SJCRH30 (cell line): ENCODE measurements around the gene DNAJB8. TPM values are rescaled to one million over a fixed set of nuclear protein-coding genes. Genes with fewer than 3 reads are reported as not detected.

Experiments
- DNase-seq, 2 experiments: peaks; one replicate each; pipeline ENCODE4 v3.0.0-alpha.2; 2015 to 2020
- H3K27ac ChIP-seq: fragments of 250-450 bp; sonication (Bioruptor Pico); 2 replicates; pipeline ENCODE4 v1.5.1; 2020; ENCODE audit warnings: mild to moderate bottlenecking, moderate library complexity
- H3K27me3 ChIP-seq: fragments of 250-450 bp; sonication (Bioruptor Pico); 2 replicates; pipeline ENCODE4 v1.5.1; 2020; ENCODE audit warnings: mild to moderate bottlenecking, moderate library complexity
- H3K36me3 ChIP-seq: fragments of 250-450 bp; sonication (Bioruptor Pico); 2 replicates; pipeline ENCODE4 v1.5.1; 2020; ENCODE audit warnings: mild to moderate bottlenecking, moderate library complexity
- H3K4me1 ChIP-seq: fragments of 250-450 bp; sonication (Bioruptor Pico); 2 replicates; pipeline ENCODE4 v1.5.1; 2020; ENCODE audit warnings: mild to moderate bottlenecking, moderate library complexity
- H3K4me3 ChIP-seq: fragments of 250-450 bp; sonication (Bioruptor Pico); 2 replicates; pipeline ENCODE4 v1.5.1; 2020; ENCODE audit warnings: mild to moderate bottlenecking, moderate library complexity
- H3K9me3 ChIP-seq: fragments of 250-450 bp; sonication (Bioruptor Pico); replicated peaks from 2 replicates; pipeline ENCODE4 v1.5.1; 2020; ENCODE audit warnings: mild to moderate bottlenecking, moderate library complexity
- total RNA-seq: library from RNA; depleted of rRNA; stranded (reverse); fragments of >200 nt; shearing (Covaris generic); gene quantifications from 2 replicates; pipeline ENCODE4 v1.2.3, GENCODE V29; 2014; rRNA removed

Gene DNAJB8
- total RNA-seq, 1 experiment from 2014 or later, result not detected

GRCh38 chr3:128420289-128420688 is 46.4 kb downstream of the DNAJB8 start:
- Histone ChIP-seq H3K9me3 (no peaks in the 10 kb centered on the region), H3K27ac (no peak overlapping the region), H3K4me3 (no peak overlapping the region), H3K27me3 (0 out of 2 replicates have a peak, but pooled peaks cover 2% of the 10 kb centered on the region), H3K36me3 (no peaks in the 10 kb centered on the region), H3K4me1 (peaks cover 7% of the 10 kb centered on the region; the same call in 1 of the 2 replicates)
- no peak for DNase-seq

DNA sequence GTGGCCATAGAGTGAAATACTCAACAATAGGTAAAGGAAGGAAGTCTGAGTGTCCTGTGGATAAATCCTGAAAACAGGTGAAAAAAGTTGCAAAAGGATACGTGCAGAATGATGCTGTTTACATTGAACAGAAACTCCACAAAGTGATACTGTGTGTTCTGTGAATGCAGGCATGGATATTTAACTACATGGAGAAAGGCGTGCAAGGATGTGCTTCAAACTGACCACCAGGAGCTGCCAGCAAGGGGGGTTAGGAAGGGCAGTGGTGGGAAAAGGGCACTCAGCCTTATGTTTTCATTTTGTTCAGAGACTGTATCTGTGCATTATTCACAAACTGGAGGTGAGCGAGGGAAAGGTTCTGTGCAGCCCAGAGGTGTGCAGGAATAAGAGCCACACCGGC is 47.4 kb downstream of the DNAJB8 start:
- H3K27me3 ChIP-seq, result no peaks in the 10 kb centered on the region
- H3K4me1 ChIP-seq, result peaks cover 7% of the 10 kb centered on the region; the same call in 1 of the 2 replicates
- no peaks in the 10 kb centered on the region for H3K9me3 ChIP-seq
- no peaks in the 10 kb centered on the region for H3K36me3 ChIP-seq
- no peak overlapping the region for H3K27ac ChIP-seq
- no peak for DNase-seq
- no peak overlapping the region for H3K4me3 ChIP-seq

GRCh38 chr3:128418900-128419299 is 47.8 kb downstream of the DNAJB8 start:
- Histone ChIP-seq H3K36me3 (no peaks in the 10 kb centered on the region), H3K27me3 (no peaks in the 10 kb centered on the region), H3K9me3 (no peaks in the 10 kb centered on the region), H3K27ac (no peak overlapping the region), H3K4me1 (peaks cover 7% of the 10 kb centered on the region; the same call in 1 of the 2 replicates), H3K4me3 (no peak overlapping the region)
- DNase-seq, result no peak

DNA sequence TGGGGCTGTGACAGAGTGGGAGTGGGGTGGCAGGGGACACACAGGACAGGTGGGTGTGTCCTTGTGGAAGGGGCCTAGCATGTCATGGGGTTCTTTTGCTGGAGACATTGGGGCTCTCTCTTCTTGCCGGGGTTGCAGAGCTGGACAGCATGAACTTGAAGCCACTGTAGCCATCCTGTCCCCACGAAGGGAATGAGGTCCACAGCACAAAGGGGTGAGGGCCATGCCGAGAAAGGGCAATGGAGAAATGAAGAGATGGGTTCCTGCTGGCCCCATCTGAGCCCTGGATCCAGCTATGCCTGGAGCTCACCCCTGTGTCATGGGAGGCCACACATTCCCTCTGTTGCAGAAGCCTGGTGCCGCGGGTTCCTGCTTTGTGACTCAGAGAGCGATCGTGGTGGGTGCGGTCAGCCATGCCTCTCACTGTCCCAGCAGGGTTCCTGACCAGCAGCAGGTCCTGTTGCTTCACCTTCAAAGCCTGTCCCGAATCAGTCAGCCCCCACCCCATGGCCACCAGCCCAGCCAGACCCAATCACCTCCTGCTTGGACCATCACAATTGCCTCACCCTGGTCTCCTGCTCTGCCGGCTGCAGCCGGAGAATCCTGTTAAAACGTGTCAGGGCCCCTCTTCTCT is 50.0 kb downstream of the DNAJB8 start:
- Histone ChIP-seq H3K4me1 (peaks cover 7% of the 10 kb centered on the region; the same call in 1 of the 2 replicates), H3K27ac (no peak overlapping the region), H3K9me3 (no peaks in the 10 kb centered on the region), H3K4me3 (no peak overlapping the region), H3K36me3 (no peaks in the 10 kb centered on the region), H3K27me3 (no peaks in the 10 kb centered on the region)
- peak; percentile 57 to 66 for DNase-seq

DNA sequence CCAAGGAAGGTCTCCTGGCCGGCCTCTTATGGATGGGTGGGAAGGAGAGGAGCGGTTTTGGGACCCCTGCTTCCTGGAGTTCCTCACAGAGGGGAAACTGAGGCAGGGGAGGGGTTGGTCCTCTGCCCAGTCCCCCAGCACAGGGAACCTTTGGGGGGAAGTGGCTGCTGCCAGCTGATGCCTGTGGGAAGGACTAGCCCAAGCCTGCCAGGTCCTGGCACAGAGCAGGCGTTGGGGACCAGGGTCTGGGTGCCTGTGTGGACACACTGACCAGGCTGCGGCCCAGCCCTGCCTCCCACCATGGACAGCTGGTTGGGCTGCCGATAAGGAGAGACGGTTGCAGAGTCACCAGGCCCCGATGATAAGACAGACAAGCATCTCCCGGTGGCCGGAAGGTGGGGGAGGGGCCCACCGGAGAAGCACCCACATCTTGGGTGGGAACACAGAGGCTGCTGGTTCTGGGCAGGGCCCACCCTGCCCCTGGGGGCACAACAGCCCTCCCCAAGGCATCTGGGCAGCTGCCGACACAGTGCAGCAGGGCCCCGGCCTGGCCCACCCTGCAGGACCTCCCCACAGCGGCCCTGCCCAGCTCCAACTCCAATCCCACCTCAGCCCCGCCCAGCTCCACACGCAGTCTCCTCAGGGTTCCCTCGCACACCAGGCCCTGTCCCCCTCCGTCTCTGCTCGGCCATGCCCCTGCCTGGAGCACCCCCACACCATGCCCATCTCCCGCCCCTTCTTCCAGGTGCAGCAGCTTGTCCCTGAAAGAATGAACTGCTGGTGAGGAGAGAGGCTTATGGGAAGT is 50.7 kb downstream of the DNAJB8 start:
- no peaks in the 10 kb centered on the region for H3K9me3 ChIP-seq
- no peak overlapping the region for H3K27ac ChIP-seq
- H3K4me1 ChIP-seq, result peaks cover 7% of the 10 kb centered on the region; the same call in 1 of the 2 replicates
- H3K27me3 ChIP-seq, result no peaks in the 10 kb centered on the region
- no peaks in the 10 kb centered on the region for H3K36me3 ChIP-seq
- H3K4me3 ChIP-seq, result no peak overlapping the region
- no peak for DNase-seq

- Histone ChIP-seq H3K4me3 (no peak overlapping the region), H3K27me3 (no peaks in the 10 kb centered on the region), H3K4me1 (peaks cover 7% of the 10 kb centered on the region; the same call in 1 of the 2 replicates), H3K27ac (no peak overlapping the region), H3K36me3 (no peaks in the 10 kb centered on the region), H3K9me3 (no peaks in the 10 kb centered on the region)
- no peak for DNase-seq
Measured at GRCh38 chr3:128415200-128415772, 51.4 kb downstream of the DNAJB8 start.

- Histone ChIP-seq H3K9me3 (no peaks in the 10 kb centered on the region), H3K27ac (no peak overlapping the region), H3K4me1 (peaks cover 20% of the 10 kb centered on the region; the same call in 1 of the 2 replicates), H3K36me3 (no peaks in the 10 kb centered on the region), H3K4me3 (no peak overlapping the region), H3K27me3 (no peaks in the 10 kb centered on the region)
- DNase-seq, result no peak
Measured at GRCh38 chr3:128413413-128414205, 53.1 kb downstream of the DNAJB8 start.

- Histone ChIP-seq H3K27me3 (no peaks in the 10 kb centered on the region), H3K36me3 (no peaks in the 10 kb centered on the region), H3K4me3 (no peak overlapping the region), H3K4me1 (peaks cover 22% of the 10 kb centered on the region; the same call in 1 of the 2 replicates), H3K9me3 (no peaks in the 10 kb centered on the region), H3K27ac (no peak overlapping the region)
- no peak for DNase-seq
Measured at GRCh38 chr3:128413003-128413370, 53.7 kb downstream of the DNAJB8 start.

Other genes starting within 250 kb of the DNAJB8 start
- gene GATA2, start 26.3 kb upstream of the DNAJB8 start, total RNA-seq, result 17.1 and 19.8 TPM in 2 replicates
- 268 and 271 TPM in 2 replicates for gene RPN1, start 183.9 kb upstream of the DNAJB8 start, total RNA-seq